PC-3 (cell line): Measurements from ENCODE around the gene SDK2. TPM values are rescaled to one million over a fixed set of nuclear protein-coding genes. Genes with fewer than 3 reads are reported as not detected.

Experiments used
- ATAC-seq: fragments of 200-7000 bp; cut with Tn5 transposase; 2 replicates; pipeline ENCODE4 v1.9.1; 2020; ENCODE audit warnings: mild to moderate bottlenecking, moderate library complexity
- BruUV-seq: library from RNA; stranded (reverse); fragments of 400-500 nt; replicated peaks from 2 replicates; lab custom pipeline; 2021; lab: Mats Ljungman, UMichigan
- CTCF ChIA-PET: fragments of 300-600 bp; sonication (Branson Sonifier 250); formaldehyde crosslinking; loops from one replicate; lab custom pipeline; 2022; ENCODE audit warnings: antibody characterized with exemption; lab: Charles Lee
- POLR2A ChIA-PET: fragments of 300-600 bp; sonication (Branson Sonifier 250); formaldehyde crosslinking; loops from one replicate; lab custom pipeline; 2022; ENCODE audit warnings: antibody characterized with exemption; ENCODE audit not compliant: unreplicated experiment; lab: Charles Lee
- DNase-seq: peaks from one replicate; pipeline ENCODE4 v3.0.0-alpha.2; 2015
- H2AFZ ChIP-seq: fragments of 300-600 bp; sonication (generic); 2 replicates; pipeline ENCODE4 v1.6.0; 2016; ENCODE audit warnings: antibody characterized with exemption, low read length
- H3F3A ChIP-seq: fragments of 300-600 bp; sonication (generic); one replicate; pipeline ENCODE4 v1.6.0; 2017; ENCODE audit warnings: antibody characterized with exemption, low read length, control low read depth, mild to moderate bottlenecking; ENCODE audit not compliant: unreplicated experiment
- H3K27ac ChIP-seq: fragments of 300-600 bp; sonication (generic); 2 replicates; pipeline ENCODE4 v1.5.1; 2016; ENCODE audit warnings: mild to moderate bottlenecking, low read length
- H3K27me3 ChIP-seq: fragments of 300-600 bp; sonication (generic); 2 replicates; pipeline ENCODE4 v1.6.1; 2016; ENCODE audit warnings: low read length, mixed read lengths
- H3K36me3 ChIP-seq: fragments of 300-600 bp; sonication (generic); 2 replicates; pipeline ENCODE4 v1.6.1; 2016; ENCODE audit warnings: low read depth, mixed run types, low read length, mixed read lengths
- H3K4me1 ChIP-seq: fragments of 300-600 bp; sonication (generic); 2 replicates; pipeline ENCODE4 v1.5.1; 2016; ENCODE audit warnings: low read length; ENCODE audit not compliant: insufficient read depth
- H3K4me2 ChIP-seq: fragments of 300-600 bp; sonication (generic); 2 replicates; pipeline ENCODE4 v1.6.0; 2016; ENCODE audit warnings: low read length
- H3K4me3 ChIP-seq: fragments of 300-600 bp; sonication (generic); 2 replicates; pipeline ENCODE4 v1.5.1; 2016; ENCODE audit warnings: mild to moderate bottlenecking, low read length, mixed read lengths
- H3K79me2 ChIP-seq: fragments of 300-600 bp; sonication (generic); 2 replicates; pipeline ENCODE4 v1.6.1; 2017; ENCODE audit warnings: low read length, mixed read lengths
- H3K9ac ChIP-seq: fragments of 300-600 bp; sonication (generic); 2 replicates; pipeline ENCODE4 v1.6.0; 2016; ENCODE audit warnings: mild to moderate bottlenecking, low read length
- H3K9me2 ChIP-seq: fragments of 300-600 bp; sonication (generic); replicated peaks from 2 replicates; pipeline ENCODE4 v1.6.1; 2016; ENCODE audit warnings: mixed run types, low read length, mixed read lengths
- H3K9me3 ChIP-seq: fragments of 300-600 bp; sonication (generic); 2 replicates; pipeline ENCODE4 v1.6.1; 2016; ENCODE audit warnings: low read length, mixed read lengths
- H4K20me1 ChIP-seq: fragments of 300-600 bp; sonication (generic); 2 replicates; pipeline ENCODE4 v1.6.1; 2016; ENCODE audit warnings: low read length, mixed read lengths
- EZH2 ChIP-seq: fragments of 300-600 bp; sonication (generic); IDR thresholded peaks from one replicate; pipeline ENCODE4 v1.6.1; 2017; ENCODE audit warnings: antibody characterized with exemption, mild to moderate bottlenecking, low read length; ENCODE audit not compliant: unreplicated experiment
- EZH2phosphoT487 ChIP-seq: fragments of 300-600 bp; sonication (generic); IDR thresholded peaks from 2 replicates; pipeline ENCODE4 v1.6.1; 2018; ENCODE audit warnings: mild to moderate bottlenecking, antibody characterized with exemption, low read length, borderline replicate concordance
- intact Hi-C: fragments of 100-400 bp; cut with micrococcal nuclease; formaldehyde crosslinking; loops from 2 replicates; pipeline ENCODE4 v1.9.0; 2023
- total RNA-seq: library from RNA; depleted of rRNA; stranded (reverse); fragments of >200 nt; gene quantifications from 2 replicates; pipeline ENCODE4 v1.2.3, GENCODE V29; 2014
- TF ChIP-seq, protein P1 (sequence below): fragments of 300-600 bp; sonication (generic); conservative IDR thresholded peaks from 2 replicates; pipeline ENCODE4 v1.5.1; 2017; ENCODE audit warnings: antibody characterized with exemption, low read depth, mild to moderate bottlenecking, low read length

SDK2 gene
- total RNA-seq, 1 experiment from 2014 or later: 0.07 TPM

DNA sequence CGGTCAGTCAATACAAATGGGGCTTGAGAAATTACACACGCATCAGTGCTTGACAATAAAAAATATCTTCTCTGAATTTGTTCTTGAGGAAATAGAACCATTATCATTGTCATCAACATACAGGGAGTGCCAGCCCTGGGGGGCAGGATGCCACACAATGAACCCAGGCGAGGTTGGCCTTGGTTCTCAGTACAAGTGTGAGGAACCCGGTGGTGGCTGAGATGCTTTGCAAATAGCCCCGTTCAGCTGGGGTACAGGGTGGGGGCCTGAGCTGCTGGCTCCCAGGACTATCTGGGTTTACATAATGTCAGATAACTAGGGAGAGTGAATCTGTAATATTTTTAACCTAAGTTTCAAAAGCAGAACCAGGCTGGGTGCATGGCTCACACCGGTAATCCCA lies 219.7 kb downstream of the SDK2 start:
- Histone ChIP-seq H3K9me2 (no peaks in the 10 kb centered on the region), H3K36me3 (no peaks in the 10 kb centered on the region), H3K27me3 (0 out of 2 replicates have a peak, but pooled peaks cover 4% of the 10 kb centered on the region), H3K4me1 (peaks cover 8% of the 10 kb centered on the region), H3K9ac (no peak overlapping the region), H2AFZ (no peak overlapping the region), H3K4me2 (no peak overlapping the region), H3F3A (no peaks in the 10 kb centered on the region), H3K79me2 (no peaks in the 10 kb centered on the region), H4K20me1 (no peaks in the 10 kb centered on the region), H3K27ac (no peak overlapping the region), H3K9me3 (no peaks in the 10 kb centered on the region), H3K4me3 (no peak overlapping the region)
- no peak for DNase-seq
- ATAC-seq: no peak
- TF ChIP-seq EZH2phosphoT487 (no peak), EZH2 (no peak)
- TF ChIP-seq, protein P1, sequence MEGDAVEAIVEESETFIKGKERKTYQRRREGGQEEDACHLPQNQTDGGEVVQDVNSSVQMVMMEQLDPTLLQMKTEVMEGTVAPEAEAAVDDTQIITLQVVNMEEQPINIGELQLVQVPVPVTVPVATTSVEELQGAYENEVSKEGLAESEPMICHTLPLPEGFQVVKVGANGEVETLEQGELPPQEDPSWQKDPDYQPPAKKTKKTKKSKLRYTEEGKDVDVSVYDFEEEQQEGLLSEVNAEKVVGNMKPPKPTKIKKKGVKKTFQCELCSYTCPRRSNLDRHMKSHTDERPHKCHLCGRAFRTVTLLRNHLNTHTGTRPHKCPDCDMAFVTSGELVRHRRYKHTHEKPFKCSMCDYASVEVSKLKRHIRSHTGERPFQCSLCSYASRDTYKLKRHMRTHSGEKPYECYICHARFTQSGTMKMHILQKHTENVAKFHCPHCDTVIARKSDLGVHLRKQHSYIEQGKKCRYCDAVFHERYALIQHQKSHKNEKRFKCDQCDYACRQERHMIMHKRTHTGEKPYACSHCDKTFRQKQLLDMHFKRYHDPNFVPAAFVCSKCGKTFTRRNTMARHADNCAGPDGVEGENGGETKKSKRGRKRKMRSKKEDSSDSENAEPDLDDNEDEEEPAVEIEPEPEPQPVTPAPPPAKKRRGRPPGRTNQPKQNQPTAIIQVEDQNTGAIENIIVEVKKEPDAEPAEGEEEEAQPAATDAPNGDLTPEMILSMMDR: no peak
- ChIA-PET POLR2A (no interaction called here), CTCF (no interaction called here)
- intact Hi-C loops: no loop called here
- no TSS peak for BruUV-seq

DNA sequence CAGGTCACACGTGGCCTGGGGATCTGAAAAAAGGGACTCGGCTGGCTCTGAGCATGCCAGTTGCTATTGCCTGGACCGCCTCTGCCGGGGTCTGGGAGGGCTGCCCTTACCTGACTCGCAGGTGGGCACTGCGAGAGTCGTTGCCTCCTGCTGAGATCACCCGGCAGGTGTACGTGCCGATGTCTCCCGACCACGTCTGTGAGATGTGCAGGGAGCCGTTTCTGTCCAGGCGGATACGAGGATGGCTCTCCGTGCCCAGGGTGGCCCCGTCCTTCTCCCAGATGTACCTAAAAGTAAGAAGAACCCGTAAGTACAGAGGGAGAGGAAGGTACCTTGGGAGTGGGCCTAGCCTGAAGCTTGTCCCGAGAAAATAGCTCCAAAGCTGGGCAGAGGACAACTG lies 220.4 kb downstream of the SDK2 start:
- Histone ChIP-seq H3K27me3 (0 out of 2 replicates have a peak, but pooled peaks cover 4% of the 10 kb centered on the region), H3K36me3 (no peaks in the 10 kb centered on the region), H3K4me2 (no peak overlapping the region), H3K79me2 (no peaks in the 10 kb centered on the region), H3K4me1 (peaks cover 8% of the 10 kb centered on the region), H2AFZ (no peak overlapping the region), H3K4me3 (no peak overlapping the region), H3K9ac (no peak overlapping the region), H3K9me2 (no peaks in the 10 kb centered on the region), H3K9me3 (no peaks in the 10 kb centered on the region), H4K20me1 (no peaks in the 10 kb centered on the region), H3K27ac (no peak overlapping the region), H3F3A (no peaks in the 10 kb centered on the region)
- TF ChIP-seq, protein P1: no peak
- TF ChIP-seq EZH2phosphoT487 (no peak), EZH2 (no peak)
- intact Hi-C loops: no loop called here
- BruUV-seq: no TSS peak
- no peak for DNase-seq
- ChIA-PET CTCF (no interaction called here), POLR2A (no interaction called here)
- no peak for ATAC-seq

- Histone ChIP-seq H3K4me2 (no peak overlapping the region), H3K27me3 (0 out of 2 replicates have a peak, but pooled peaks cover 4% of the 10 kb centered on the region), H3K9me3 (no peaks in the 10 kb centered on the region), H3K4me3 (no peak overlapping the region), H3K9ac (no peak overlapping the region), H3K36me3 (no peaks in the 10 kb centered on the region), H4K20me1 (no peaks in the 10 kb centered on the region), H3K4me1 (peaks cover 8% of the 10 kb centered on the region), H3K9me2 (no peaks in the 10 kb centered on the region), H3K27ac (no peak overlapping the region), H3K79me2 (no peaks in the 10 kb centered on the region), H3F3A (no peaks in the 10 kb centered on the region), H2AFZ (no peak overlapping the region)
- no TSS peak for BruUV-seq
- TF ChIP-seq EZH2: no peak
- ChIA-PET POLR2A (no interaction called here), CTCF (no interaction called here)
- DNase-seq (no peak), ATAC-seq (no peak)
- intact Hi-C loops: no loop called here
These were observed 221.0 kb downstream of the SDK2 start for GRCh38 chr17:73423159-73423715.
